Common myeloid progenitor, CD34-positive (primary cell): Measurements from ENCODE around the gene IRS1.

ENCODE experiments used
- CTCF ChIA-PET: fragments of 350-600 bp; sonication (Branson Sonifier 250); formaldehyde crosslinking; loops from one replicate; lab custom pipeline; 2021; ENCODE audit warnings: antibody characterized with exemption; lab: Charles Lee
- POLR2A ChIA-PET: fragments of 350-600 bp; sonication (Branson Sonifier 250); formaldehyde crosslinking; loops from one replicate; lab custom pipeline; 2021; ENCODE audit warnings: antibody characterized with exemption; lab: Charles Lee
- DNase-seq, 3 donors: peaks; one replicate each; pipeline versions ENCODE4 v3.0.0 to v3.0.0-alpha.2; 2013
- H3K27ac ChIP-seq, 2 experiments: 1 replicate in 1 of 2; 2 replicates in 1 of 2; pipeline ENCODE4 v1.7.0; 2013; ENCODE audit warnings: inconsistent platforms in 2 of 2, low read length in 2 of 2, mild to moderate bottlenecking in 2 of 2, low read depth in 1 of 2, moderate library complexity in 1 of 2; ENCODE audit not compliant: severe bottlenecking in 2 of 2, insufficient read depth in 1 of 2, poor library complexity in 1 of 2
- H3K27me3 ChIP-seq, 5 experiments: replicated peaks in 2 of 5; 1 replicate in 3 of 5; 2 replicates in 2 of 5; pipeline versions ENCODE4 v1.6.1 to v1.7.0; 2013; ENCODE audit warnings: low read length in 4 of 5, mild to moderate bottlenecking in 2 of 5, moderate library complexity in 2 of 5, inconsistent platforms in 1 of 5; ENCODE audit not compliant: insufficient read depth in 5 of 5, control insufficient read depth in 4 of 5
- H3K36me3 ChIP-seq, 4 experiments: 1 replicate in 2 of 4; 2 replicates in 2 of 4; pipeline versions ENCODE4 v1.6.1 to v1.7.0; 2013; ENCODE audit warnings: low read length in 3 of 4, control low read depth in 1 of 4, mild to moderate bottlenecking in 1 of 4; ENCODE audit not compliant: control insufficient read depth in 4 of 4, insufficient read depth in 4 of 4
- H3K4me1 ChIP-seq, 4 experiments: 1 replicate in 3 of 4; 2 replicates in 1 of 4; pipeline versions ENCODE4 v1.6.1 to v1.7.1; 2013; ENCODE audit warnings: low read length in 3 of 4, mild to moderate bottlenecking in 3 of 4, control low read depth in 1 of 4, inconsistent platforms in 1 of 4, moderate library complexity in 1 of 4; ENCODE audit not compliant: control insufficient read depth in 4 of 4, insufficient read depth in 4 of 4; ENCODE audit errors: control extremely low read depth in 1 of 4
- H3K4me3 ChIP-seq, 7 experiments: 1 replicate in 4 of 7; 2 replicates in 3 of 7; pipeline versions ENCODE4 v1.5.1 to v1.7.0; 2013; ENCODE audit warnings: mild to moderate bottlenecking in 7 of 7, low read length in 6 of 7, moderate library complexity in 6 of 7, inconsistent platforms in 2 of 7, low read depth in 2 of 7, control low read depth in 1 of 7; ENCODE audit not compliant: insufficient read depth in 4 of 7, control insufficient read depth in 1 of 7; ENCODE audit errors: extremely low read depth in 1 of 7
- H3K9me3 ChIP-seq, 5 experiments: 1 replicate in 4 of 5; 2 replicates in 1 of 5; pipeline versions ENCODE4 v1.6.1 to v1.7.1; 2013; ENCODE audit warnings: low read length in 4 of 5, mild to moderate bottlenecking in 2 of 5, inconsistent platforms in 1 of 5, low read depth in 1 of 5, moderate library complexity in 1 of 5; ENCODE audit not compliant: control insufficient read depth in 4 of 5, insufficient read depth in 2 of 5; ENCODE audit errors: control extremely low read depth in 1 of 5
- WGBS: methylation state at CpG from one replicate; pipeline ENCODE4 v1.1.5; 2013; ENCODE audit not compliant: insufficient coverage; 5-methylcytosine and 5-hydroxymethylcytosine counted together

IRS1 gene

GRCh38 chr2:226761195-226761583 lies 38.4 kb downstream of the IRS1 start:
- no peak for DNase-seq
- no peaks in the 10 kb centered on the region for H3K4me1 ChIP-seq
- peaks cover 0 to 10% (median 0%) of the 10 kb centered on the region in 5 experiments for H3K9me3 ChIP-seq
- peaks cover 0 to 13% (median 4%) of the 10 kb centered on the region in 5 experiments for H3K27me3 ChIP-seq
- CTCF ChIA-PET: interaction anchor here (1.3 to 2.1 kb wide), 2 partner anchors 10 to 16 kb away, joined by 3 to 7 read pairs; no protein-coding TSS in a partner anchor
- no peaks in the 10 kb centered on the region for H3K36me3 ChIP-seq
- POLR2A ChIA-PET: no interaction called here
- no peak overlapping the region for H3K27ac ChIP-seq
- no peak overlapping the region for H3K4me3 ChIP-seq
- 100% methylated on average over 1 of the region's 2 CpGs for WGBS

- POLR2A ChIA-PET: no interaction called here
- no peak overlapping the region for H3K4me3 ChIP-seq
- no peak for DNase-seq
- no peaks in the 10 kb centered on the region for H3K36me3 ChIP-seq
- H3K9me3 ChIP-seq: peaks cover 0 to 10% (median 0%) of the 10 kb centered on the region in 5 experiments
- 100% methylated on average over 1 of the region's 2 CpGs for WGBS
- CTCF ChIA-PET: interaction anchor here (1.3 to 2.1 kb wide), 2 partner anchors 10 to 15 kb away, joined by 3 to 7 read pairs; no protein-coding TSS in a partner anchor
- no peaks in the 10 kb centered on the region for H3K4me1 ChIP-seq
- H3K27ac ChIP-seq: no peak overlapping the region
- peaks cover 0 to 13% (median 4%) of the 10 kb centered on the region in 5 experiments for H3K27me3 ChIP-seq
Measured at GRCh38 chr2:226760412-226761194, 39.0 kb downstream of the IRS1 start.

DNA sequence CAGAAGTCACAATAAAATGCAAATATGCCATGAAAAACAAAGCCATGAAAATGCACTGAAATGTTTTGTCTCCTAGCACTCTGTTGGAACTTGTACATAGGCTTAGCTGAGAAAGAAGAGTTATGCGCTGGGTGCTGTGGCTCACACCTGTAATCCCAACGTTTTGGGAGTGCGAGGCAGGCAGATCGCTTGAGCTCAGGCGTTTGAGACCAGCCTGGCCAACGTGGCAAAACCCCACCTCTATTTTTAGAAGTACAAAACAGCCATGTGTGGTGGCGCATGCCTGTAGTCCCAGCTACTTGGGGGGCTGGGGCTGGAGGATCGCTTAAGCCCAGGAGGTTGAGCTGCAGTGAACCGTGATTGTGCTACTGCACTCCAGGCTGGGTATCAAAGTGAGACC lies 39.9 kb downstream of the IRS1 start:
- H3K9me3 ChIP-seq: peaks cover 0 to 8% (median 0%) of the 10 kb centered on the region in 5 experiments
- ChIA-PET POLR2A (no interaction called here), CTCF (no interaction called here)
- DNase-seq: no peak
- no peaks in the 10 kb centered on the region for H3K4me1 ChIP-seq
- no peak overlapping the region for H3K4me3 ChIP-seq
- 100% methylated on average over 1 of the region's 9 CpGs for WGBS
- H3K36me3 ChIP-seq: no peaks in the 10 kb centered on the region
- peaks cover 0 to 13% (median 4%) of the 10 kb centered on the region in 5 experiments for H3K27me3 ChIP-seq
- no peak overlapping the region for H3K27ac ChIP-seq

GRCh38 chr2:226758921-226759640 lies 40.5 kb downstream of the IRS1 start:
- peaks cover 0 to 13% (median 2%) of the 10 kb centered on the region in 5 experiments for H3K27me3 ChIP-seq
- no peak for DNase-seq
- WGBS: 94% methylated on average over 2 of the region's 3 CpGs
- CTCF ChIA-PET: no interaction called here
- H3K9me3 ChIP-seq: peaks cover 0 to 8% (median 0%) of the 10 kb centered on the region in 5 experiments
- H3K36me3 ChIP-seq: no peaks in the 10 kb centered on the region
- no peak overlapping the region for H3K4me3 ChIP-seq
- POLR2A ChIA-PET: no interaction called here
- H3K27ac ChIP-seq: no peak overlapping the region
- H3K4me1 ChIP-seq: no peaks in the 10 kb centered on the region

DNA sequence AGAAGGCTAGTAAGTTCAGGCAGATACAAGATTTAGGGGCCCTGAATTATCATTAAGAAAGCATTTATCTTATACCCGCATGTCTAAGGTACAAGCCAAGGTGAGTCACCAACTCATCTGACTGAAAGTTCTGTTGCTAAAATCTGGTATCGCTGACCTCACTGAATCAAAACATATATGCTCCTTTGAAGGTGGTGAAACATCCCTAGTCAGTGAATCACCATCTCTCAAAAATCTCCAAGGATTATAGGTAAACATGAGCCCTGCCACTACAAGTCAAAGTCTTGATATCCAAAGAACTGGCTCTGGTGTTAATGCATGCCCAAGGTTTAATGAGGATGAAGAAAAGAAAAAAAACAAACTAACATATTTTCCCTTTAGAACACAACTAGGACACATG lies 43.5 kb downstream of the IRS1 start:
- H3K9me3 ChIP-seq: peaks cover 0 to under 1% (median 0%) of the 10 kb centered on the region in 5 experiments
- H3K36me3 ChIP-seq: no peaks in the 10 kb centered on the region
- no peak overlapping the region for H3K27ac ChIP-seq
- 90% methylated on average over 2 of the region's 2 CpGs for WGBS
- peaks cover 0 to 13% (median 2%) of the 10 kb centered on the region in 5 experiments for H3K27me3 ChIP-seq
- H3K4me3 ChIP-seq: no peak overlapping the region
- H3K4me1 ChIP-seq: no peaks in the 10 kb centered on the region
- CTCF ChIA-PET: no interaction called here
- no peak for DNase-seq
- POLR2A ChIA-PET: no interaction called here

GRCh38 chr2:226755631-226756030 lies 44.0 kb downstream of the IRS1 start:
- WGBS: no CpG with 5 or more reads among the region's 1 CpG
- no peak for DNase-seq
- ChIA-PET CTCF (interaction anchor here (1.0 kb wide), 1 partner anchor 17 kb away, joined by 4 read pairs; no protein-coding TSS in a partner anchor), POLR2A (no interaction called here)
- Histone ChIP-seq H3K27ac (no peak overlapping the region), H3K4me1 (no peaks in the 10 kb centered on the region), H3K27me3 (peaks cover 0 to 13% (median 0%) of the 10 kb centered on the region in 5 experiments), H3K36me3 (no peaks in the 10 kb centered on the region), H3K9me3 (no peaks in the 10 kb centered on the region), H3K4me3 (no peak overlapping the region)
